GM19193 (cell line): ENCODE results near the gene KSR1.
A peak's percentile ranks its signal among the peaks of the same experiment; 100 is the strongest.

Experiments used
- POLR2A ChIP-seq: IDR thresholded peaks from 4 replicates; pipeline ENCODE4 v1.6.1; 2011; ENCODE audit not compliant: insufficient read depth, insufficient read length; ENCODE audit errors: extremely low read depth

Gene KSR1

DNA sequence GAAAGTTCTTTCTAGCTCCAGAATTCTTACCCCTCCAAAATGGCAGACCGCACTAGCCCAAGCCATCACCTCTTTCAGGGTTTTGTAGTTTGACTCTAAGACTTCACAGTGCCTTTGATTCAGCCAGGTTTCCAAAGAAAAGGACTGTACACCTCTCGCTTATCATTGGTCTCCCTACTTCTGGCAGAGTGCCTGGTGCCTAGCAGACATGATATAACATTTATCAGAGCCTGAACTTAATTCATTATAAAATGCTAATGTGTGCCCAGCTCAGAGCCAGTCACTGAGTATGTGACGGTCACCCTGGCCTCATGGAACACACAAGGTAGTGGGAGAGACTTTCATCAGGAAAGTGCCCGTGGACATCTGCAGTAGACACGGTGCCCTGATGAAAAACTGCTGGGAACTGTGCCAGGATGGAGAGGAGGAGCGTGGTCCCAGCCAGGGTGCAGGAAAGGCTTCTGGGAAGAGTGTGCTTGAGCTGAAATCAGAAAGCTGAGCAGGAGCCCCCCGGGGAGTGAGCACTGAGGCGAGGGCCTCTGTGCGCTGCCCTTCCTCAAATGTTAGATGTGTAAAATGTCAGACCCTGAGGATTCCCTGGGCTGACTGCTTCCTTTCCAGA lies 140.4 kb downstream of the KSR1 start:
- TF ChIP-seq POLR2A = no peak

DNA sequence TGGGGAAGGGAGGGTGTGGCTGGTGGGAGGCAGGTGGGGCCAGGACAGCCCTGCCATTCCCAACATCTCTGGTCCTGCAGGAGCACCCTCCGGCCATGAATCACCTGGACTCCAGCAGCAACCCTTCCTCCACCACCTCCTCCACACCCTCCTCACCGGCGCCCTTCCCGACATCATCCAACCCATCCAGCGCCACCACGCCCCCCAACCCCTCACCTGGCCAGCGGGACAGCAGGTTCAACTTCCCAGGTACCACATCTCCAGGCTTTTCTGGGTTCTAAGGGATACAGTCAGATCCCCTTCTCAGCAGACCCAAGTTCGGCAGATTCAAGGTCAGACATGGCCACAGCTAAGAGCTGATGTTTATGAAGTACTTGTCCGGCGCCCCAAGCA lies 140.9 kb downstream of the KSR1 start:
- no peak for TF ChIP-seq POLR2A

DNA sequence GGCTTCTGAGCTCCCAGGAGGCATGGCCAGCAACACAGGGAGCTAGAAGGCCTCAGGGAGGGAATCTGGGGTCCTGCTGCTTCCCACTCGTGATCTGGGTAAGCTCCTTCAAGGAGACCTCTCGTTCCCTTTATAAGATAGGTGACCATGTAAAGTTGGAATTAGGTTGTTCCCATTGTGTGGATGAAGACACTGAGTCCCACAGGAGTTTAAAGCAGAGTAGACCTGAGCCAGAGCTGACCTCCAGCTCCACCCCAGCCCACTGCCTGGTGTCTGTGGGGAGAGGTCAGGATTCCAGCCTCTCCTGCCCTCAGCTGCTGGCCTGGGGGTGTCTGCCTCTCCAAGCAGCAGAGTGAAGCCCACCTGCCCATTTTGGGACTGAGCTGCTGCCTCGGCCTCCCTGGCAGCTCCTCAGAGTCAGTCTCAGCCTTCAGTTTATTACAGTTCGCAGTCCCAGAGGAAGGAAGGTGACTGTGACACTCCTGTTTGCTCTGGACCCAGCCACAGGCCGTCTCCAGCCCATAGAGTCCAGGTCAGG lies 141.6 kb downstream of the KSR1 start:
- no peak for TF ChIP-seq POLR2A

DNA sequence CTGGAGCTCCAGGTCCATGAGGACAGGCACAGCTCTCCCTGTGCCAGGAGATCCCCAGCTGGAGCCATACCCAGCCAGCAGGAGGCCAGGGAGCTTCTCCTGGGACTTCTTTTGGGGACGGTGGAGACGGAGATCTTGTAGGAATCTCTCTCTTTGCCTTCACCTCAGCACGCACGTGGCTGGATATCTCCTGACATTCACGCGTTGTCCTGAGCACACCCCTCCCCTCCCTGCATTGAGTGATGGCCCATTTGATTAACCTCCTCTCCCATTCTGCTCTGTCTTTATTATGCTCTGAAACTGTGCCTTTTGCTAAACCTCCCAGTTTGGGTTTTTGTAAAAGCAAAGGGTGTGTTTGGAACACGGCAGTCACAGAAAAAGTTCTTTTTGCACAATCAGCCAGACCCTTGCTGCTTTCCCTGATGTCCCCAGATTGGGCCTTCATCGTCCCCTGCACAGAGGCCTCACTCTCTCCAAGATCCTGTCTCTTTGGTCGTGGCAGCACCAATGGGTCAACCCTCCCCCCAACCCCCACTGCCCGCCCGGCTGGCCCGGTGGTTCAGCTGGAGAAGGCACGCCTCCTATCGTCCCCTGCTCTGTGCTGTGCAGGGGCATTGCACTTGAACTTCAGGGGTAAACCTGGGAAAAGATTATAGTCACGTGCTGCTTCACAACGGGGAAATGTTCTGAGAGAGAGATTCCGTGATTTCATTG lies 142.2 kb downstream of the KSR1 start:
- no peak for TF ChIP-seq POLR2A

DNA sequence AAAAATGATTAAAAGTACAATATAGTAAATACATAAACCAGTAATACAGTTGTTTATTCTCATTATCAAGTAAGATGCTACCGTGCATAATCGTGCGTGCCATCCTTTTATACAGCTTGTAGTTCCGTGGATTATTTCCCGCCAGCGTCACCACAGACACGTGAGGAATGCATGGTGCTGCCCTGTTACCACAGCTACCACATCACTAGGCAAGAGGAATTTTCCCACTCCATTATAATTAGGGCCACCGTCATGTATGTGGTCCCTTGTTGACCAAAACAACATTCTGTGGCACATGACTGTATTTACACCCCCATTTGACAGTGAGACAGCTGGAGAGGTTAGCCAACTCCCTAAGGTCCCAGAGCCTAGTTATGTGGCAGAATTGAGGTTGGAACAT lies 144.2 kb downstream of the KSR1 start:
- no peak for TF ChIP-seq POLR2A

DNA sequence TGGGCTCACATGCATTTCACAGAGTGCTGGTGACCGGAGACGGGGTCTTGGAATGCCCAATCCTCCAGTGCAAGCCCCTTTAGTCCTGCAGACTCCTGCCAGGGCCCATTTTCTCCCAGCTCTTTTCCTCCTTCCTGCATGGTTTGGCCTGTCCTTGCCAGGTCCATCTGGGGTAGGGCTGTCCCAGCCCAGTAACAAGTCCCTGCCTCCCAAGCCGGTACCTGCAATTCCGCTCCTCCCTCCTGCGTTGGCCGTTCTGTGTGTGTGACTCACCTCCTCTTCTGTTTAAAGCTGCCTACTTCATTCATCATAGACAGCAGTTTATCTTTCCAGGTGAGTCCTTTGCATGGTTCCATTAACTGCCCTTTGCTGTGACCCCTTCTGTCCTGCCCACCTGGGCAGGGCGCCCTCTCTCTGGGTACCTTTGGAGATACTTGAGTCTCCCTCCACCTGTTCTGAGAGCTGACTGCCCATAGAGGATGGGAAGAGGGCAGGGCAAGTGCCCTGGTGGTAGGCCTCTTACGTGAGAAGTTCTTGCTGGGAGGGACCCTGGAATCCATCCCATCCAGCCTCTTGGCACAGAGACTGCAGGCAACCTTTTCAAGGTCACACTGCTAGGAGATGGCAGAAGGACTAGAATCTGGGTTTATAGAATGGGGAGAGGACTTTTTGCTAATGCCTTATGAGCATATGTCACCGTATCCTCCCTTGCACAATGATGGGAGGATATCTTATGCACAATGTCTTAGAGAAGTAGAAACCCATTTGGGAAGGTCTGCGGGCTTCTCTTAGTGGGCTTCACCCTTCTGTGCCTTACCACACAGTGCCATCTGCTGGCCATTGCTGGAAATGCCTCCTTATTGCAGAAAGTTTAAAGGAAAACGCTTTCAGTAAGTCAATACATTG lies 145.1 kb downstream of the KSR1 start:
- no peak for TF ChIP-seq POLR2A

DNA sequence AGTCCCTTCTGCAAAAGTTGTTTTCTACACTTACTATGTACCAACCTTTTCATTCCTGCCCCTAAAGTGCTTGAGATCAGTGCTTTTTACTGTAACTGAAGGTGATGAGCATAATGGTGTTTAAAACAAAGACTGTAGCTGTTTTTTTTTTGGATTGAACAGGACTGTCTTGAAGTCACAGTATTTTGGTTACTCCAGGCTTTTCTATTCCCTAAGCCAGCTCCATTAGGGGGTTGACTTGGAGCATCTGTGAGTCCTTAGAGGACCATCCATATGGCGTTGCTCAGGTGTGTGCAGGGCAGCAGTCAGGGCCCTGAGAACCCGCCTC lies 145.7 kb downstream of the KSR1 start:
- TF ChIP-seq POLR2A = no peak

DNA sequence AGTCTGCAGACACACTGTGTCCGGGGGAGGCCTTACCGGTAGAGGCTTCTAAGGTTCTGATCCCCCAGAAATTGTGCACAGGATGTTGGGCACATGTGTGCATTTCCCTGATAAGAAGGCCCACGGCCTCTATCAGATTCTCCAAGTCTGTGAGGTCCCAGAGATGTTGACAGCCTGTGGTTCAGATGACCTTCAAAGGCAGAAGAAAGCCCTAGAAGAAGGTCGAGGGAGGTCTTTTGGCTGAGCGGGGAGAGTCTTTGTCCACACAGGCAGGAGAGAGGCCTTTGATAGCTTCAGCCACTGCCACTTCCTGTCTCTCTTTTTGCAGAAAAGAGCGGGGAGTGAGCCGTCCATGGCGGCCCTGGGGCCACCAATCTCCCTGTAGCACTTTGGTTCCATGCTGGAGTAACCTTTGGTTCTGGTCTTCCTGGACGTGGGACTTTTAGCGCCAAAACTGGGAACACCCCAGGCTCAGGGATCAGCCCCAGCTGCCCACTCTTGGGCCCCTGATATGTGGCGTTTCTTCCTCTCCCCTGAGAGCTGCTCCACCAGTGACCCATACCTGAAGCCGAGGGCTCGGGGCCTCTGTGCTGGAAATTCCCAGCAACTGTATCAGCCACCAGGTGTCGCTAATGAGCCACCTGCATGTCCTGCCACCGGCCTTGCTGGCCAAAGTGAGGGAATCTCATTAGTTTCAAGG lies 146.6 kb downstream of the KSR1 start:
- no peak for TF ChIP-seq POLR2A

DNA sequence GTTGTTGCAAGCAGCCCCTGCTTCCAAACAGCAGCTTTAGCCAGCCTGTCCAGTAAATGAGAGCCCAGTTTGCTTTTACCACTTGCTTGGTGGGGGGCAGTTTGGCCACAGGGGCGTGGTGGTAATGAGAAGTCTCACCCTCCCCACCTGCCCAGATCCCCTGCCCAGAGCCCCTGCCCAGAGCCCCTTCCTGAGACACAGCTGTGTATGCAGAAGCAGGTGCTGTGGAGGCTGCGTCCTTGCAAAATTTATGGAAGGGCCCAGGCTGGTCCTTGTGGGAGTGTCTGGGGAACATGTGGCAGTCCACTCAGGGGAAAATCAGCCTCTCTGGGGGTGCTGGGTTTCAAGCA lies 147.1 kb downstream of the KSR1 start:
- no peak for TF ChIP-seq POLR2A

DNA sequence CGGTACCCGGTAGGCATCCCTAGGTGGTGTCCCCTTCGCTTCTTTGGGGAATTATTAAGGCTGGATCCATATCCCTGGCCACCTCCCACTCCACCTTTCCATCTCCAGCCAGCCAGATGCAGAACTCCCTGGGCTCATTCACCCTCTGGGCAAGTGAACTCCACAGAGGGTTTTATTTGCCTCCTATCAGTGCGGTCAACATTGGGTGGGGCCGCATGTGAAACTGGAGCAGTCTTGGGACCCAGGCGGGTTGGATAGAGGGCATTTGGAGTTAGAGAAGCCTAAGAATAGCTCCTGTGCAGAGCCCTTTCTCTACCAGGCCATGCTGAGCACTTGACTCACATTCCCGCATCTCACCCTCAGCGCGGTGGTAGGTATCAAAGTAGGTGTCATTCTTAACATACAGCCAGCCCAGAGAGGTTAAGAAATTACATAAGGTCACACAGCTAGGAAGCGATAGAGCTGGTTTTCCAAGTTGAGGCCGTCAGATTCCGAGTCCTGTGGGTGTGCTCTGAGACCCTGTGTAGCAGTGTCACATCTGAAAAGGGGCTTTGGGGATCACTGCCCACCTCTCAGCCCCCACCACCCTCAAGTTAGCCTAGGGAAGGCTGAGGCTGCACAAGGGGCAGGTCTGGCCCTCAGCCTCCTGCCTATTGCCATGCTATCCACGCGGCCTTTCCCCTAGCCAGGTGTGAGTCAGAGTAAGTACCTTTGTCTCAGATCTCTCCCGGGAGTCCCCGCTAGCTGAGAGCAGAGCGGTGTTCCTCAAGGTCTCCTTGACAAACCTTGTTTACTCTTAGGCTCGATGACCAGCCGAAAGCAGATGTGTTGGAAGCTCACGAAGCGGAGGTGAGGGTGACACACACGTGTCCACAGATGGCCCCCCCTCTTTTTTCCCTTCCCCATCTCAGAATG lies 147.9 kb downstream of the KSR1 start:
- TF ChIP-seq POLR2A = no peak

DNA sequence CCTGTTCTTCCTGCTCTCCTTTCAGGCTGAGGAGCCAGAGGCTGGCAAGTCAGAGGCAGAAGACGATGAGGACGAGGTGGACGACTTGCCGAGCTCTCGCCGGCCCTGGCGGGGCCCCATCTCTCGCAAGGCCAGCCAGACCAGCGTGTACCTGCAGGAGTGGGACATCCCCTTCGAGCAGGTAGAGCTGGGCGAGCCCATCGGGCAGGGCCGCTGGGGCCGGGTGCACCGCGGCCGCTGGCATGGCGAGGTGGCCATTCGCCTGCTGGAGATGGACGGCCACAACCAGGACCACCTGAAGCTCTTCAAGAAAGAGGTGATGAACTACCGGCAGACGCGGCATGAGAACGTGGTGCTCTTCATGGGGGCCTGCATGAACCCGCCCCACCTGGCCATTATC lies 149.2 kb downstream of the KSR1 start:
- TF ChIP-seq POLR2A = no peak

DNA sequence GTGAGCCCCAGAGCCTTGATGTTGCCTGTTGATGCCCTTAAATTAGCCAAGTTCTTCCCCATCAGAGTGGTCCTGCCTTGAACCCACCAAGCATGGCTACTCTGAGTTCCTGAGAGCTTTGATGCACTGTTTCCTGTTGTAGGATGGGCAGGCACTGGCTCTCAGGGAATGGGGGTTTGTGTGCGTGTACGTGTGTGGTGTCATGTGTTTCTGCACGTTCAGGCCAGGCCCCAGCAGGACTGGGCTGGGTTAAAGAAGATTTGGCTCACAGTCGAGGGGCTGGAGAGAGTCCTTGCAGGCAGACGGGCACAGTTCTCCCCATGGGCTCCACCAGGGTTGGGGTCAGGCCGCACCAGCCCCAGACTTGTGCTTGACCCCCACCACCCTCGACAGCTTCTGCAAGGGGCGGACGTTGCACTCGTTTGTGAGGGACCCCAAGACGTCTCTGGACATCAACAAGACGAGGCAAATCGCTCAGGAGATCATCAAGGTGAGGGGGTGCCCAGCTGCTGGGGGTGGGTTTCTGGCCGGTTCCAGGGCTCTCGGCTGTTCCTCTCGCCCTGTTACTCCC lies 151.4 kb downstream of the KSR1 start:
- TF ChIP-seq POLR2A = no peak

DNA sequence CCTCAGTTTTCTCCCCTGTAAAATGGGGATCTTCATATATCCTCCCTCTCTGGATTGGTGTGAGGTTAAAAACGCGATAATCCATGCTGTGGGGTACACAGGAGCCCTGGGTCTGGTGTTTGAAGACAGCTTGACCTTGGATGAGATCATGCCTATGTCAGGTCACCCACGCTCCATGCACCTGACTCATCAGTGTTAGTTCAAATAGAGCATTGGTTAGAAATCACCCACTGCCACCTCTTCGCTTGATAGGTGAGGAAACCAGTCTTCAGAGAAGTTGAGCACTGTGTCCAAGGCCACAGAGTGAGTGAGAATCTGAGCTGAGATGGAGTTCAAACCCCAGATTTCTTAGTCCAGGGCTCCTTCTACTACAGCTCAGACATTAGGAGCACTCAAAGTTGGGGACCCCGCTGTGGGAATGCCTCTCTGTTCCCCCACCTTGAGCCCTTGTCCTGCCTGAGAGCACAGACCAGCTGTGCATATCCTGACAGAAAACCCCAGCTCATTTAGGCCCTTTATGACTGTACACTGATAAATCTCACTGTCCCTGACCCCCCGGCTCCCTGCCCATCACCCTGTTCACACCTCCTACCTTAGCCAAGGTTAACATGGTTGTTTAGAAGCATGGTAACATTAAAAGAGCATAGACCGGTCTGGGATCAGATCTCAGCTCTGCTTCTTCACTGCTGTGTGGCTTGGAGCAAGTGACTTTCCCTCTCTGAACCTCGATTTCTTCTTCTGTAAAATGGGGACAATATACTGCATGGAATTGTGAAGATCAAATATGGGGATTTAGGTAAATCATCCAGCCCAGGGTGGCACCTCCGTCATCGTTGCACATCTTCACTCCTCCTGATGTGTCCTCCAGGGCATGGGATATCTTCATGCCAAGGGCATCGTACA lies 152.3 kb downstream of the KSR1 start:
- TF ChIP-seq POLR2A = no peak

DNA sequence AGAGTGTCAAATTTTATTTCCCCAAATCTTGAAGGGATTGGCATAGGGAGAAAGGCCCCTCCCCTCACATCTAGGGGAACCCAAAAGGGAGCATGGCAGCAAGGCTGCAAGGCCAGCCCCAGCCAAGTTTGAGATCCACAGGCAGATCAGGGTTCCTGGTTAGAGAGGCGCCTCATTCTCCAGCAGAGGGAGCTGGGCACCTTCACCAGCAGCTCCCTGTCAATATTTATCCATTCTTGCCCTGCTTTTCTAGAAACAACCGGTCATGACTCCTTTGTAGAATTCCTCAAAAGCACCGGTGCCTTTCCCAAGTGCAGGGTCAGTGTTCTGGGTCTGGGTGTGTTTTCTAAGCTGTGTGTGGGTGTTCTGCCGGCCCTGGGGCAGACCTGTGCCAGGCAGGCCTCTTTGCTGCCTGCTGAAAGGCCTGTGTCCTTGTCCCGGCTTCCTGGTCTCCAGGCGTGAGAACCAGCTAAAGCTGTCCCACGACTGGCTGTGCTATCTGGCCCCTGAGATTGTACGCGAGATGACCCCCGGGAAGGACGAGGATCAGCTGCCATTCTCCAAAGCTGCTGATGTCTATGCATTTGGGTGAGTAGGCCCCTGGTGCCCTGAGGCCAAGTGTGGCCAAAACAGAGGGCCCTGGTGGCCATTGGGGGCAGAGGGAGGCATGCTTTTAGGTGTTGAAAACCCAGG lies 153.5 kb downstream of the KSR1 start:
- TF ChIP-seq POLR2A = peak; percentile 6
